ENCODE measurements around the gene EFHB. TPM values are rescaled to one million over a fixed set of nuclear protein-coding genes. Genes with fewer than 3 reads are reported as not detected.

EFHB gene
- total RNA-seq, 1 donor from 2014 or later, result 1.0 TPM

GRCh38 chr3:19920401-19921080, 13.5 kb downstream of the EFHB start:
- DNase-seq (ENCODE audit: low spot score in 2 of 2, unreplicated experiment in 2 of 2), result no peak
- Mint-ChIP-seq H3K4me3 (no peak overlapping the region), H3K27me3 (ENCODE audit: low read depth) (no peaks in the 10 kb centered on the region), H3K9me3 (no peaks in the 10 kb centered on the region), H3K36me3 (no peaks in the 10 kb centered on the region), H3K27ac (no peak overlapping the region), H3K4me1 (no peaks in the 10 kb centered on the region)
- TF ChIP-seq CTCF (IDR thresholded peaks at IDR 0.05; ENCODE audit: unreplicated experiment), result no peak

GRCh38 chr3:19917167-19917566, 16.9 kb downstream of the EFHB start:
- no peaks in the 10 kb centered on the region for H3K4me1 Mint-ChIP-seq
- TF ChIP-seq CTCF (IDR thresholded peaks at IDR 0.05; ENCODE audit: unreplicated experiment), result no peak
- H3K27me3 Mint-ChIP-seq (ENCODE audit: low read depth), result no peaks in the 10 kb centered on the region
- H3K4me3 Mint-ChIP-seq, result no peak overlapping the region
- H3K36me3 Mint-ChIP-seq, result no peaks in the 10 kb centered on the region
- no peak overlapping the region for H3K27ac Mint-ChIP-seq
- DNase-seq (ENCODE audit: low spot score in 2 of 2, unreplicated experiment in 2 of 2), result no peak
- peaks cover 11% of the 10 kb centered on the region for H3K9me3 Mint-ChIP-seq

GRCh38 chr3:19911452-19911851, 22.6 kb downstream of the EFHB start:
- peaks cover 20% of the 10 kb centered on the region for H3K9me3 Mint-ChIP-seq
- H3K36me3 Mint-ChIP-seq, result no peaks in the 10 kb centered on the region
- no peak for DNase-seq (ENCODE audit: low spot score in 2 of 2, unreplicated experiment in 2 of 2)
- no peak overlapping the region for H3K27ac Mint-ChIP-seq
- no peak overlapping the region for H3K4me3 Mint-ChIP-seq
- no peaks in the 10 kb centered on the region for H3K4me1 Mint-ChIP-seq
- TF ChIP-seq CTCF (IDR thresholded peaks at IDR 0.05; ENCODE audit: unreplicated experiment), result no peak
- H3K27me3 Mint-ChIP-seq (ENCODE audit: low read depth), result no peaks in the 10 kb centered on the region

GRCh38 chr3:19907523-19907922, 26.5 kb downstream of the EFHB start:
- Mint-ChIP-seq H3K36me3 (no peaks in the 10 kb centered on the region), H3K27me3 (ENCODE audit: low read depth) (no peaks in the 10 kb centered on the region), H3K4me1 (no peaks in the 10 kb centered on the region), H3K9me3 (peaks cover 14% of the 10 kb centered on the region), H3K4me3 (no peak overlapping the region), H3K27ac (no peak overlapping the region)
- no peak for TF ChIP-seq CTCF (IDR thresholded peaks at IDR 0.05; ENCODE audit: unreplicated experiment)
- DNase-seq (ENCODE audit: low spot score in 2 of 2, unreplicated experiment in 2 of 2), result no peak

- Mint-ChIP-seq H3K27me3 (ENCODE audit: low read depth) (no peaks in the 10 kb centered on the region), H3K36me3 (no peaks in the 10 kb centered on the region), H3K9me3 (peaks cover 4% of the 10 kb centered on the region), H3K27ac (no peak overlapping the region), H3K4me1 (peaks cover 12% of the 10 kb centered on the region), H3K4me3 (no peak overlapping the region)
- no peak for TF ChIP-seq CTCF (IDR thresholded peaks at IDR 0.05; ENCODE audit: unreplicated experiment)
- DNase-seq (ENCODE audit: low spot score in 2 of 2, unreplicated experiment in 2 of 2), result no peak
Measured at GRCh38 chr3:19903649-19904048, 30.4 kb downstream of the EFHB start.

- Mint-ChIP-seq H3K9me3 (peaks cover 4% of the 10 kb centered on the region), H3K4me3 (no peak overlapping the region), H3K27me3 (ENCODE audit: low read depth) (no peaks in the 10 kb centered on the region), H3K27ac (no peak overlapping the region), H3K4me1 (peaks cover 19% of the 10 kb centered on the region), H3K36me3 (no peaks in the 10 kb centered on the region)
- TF ChIP-seq CTCF (IDR thresholded peaks at IDR 0.05; ENCODE audit: unreplicated experiment), result no peak
- DNase-seq (ENCODE audit: low spot score in 2 of 2, unreplicated experiment in 2 of 2), result no peak
Measured at GRCh38 chr3:19901918-19902317, 32.1 kb downstream of the EFHB start.
